ENCODE measurements around the gene SPAG8.

The SPAG8 gene

DNA sequence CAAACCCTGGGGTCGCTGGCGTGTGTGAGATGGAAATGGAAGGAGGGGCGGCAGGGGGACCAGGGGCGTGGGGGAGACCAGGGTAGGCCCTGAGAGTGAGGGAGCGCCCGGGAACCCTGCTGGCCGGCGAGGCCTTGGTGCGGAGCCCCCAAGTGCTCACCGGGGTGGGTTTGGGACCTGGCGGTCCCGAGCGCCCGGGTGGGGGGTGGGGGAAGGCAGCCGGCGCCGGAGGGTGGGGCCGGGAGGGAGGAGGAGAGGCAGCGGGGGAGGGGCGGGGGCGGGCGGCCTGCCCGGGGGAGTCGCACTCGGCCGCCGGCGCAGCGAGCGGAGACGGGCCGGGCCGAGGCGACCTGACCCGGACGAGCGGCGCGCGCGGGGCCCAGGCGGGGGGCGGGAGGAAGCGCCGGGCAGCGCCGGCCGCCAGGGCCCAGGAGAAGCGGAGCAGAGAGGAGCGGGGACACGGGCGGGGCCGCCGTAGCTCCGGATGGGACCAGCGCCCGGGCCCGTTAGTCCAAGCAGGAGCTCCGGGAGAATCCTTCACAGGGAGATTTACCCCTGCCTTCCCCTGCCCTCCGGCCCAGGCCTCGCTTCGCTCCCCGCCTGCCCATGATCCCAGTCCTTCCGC lies 20.7 kb downstream of the SPAG8 start, which contains the start of gene NPR2:
TSS of gene NPR2 (plus strand) at position 295 of the 625 bp plus-strand sequence. CDS start 818 bp downstream, outside the sequence.
- Histone ChIP-seq H3K27me3 (ENCODE audit: control insufficient read depth, low read length) (no peaks in the 10 kb centered on the region), H3K27ac (ENCODE audit: low read depth, low read length) (no peak within 1 kb of the TSS), H3K9me2 (replicated peaks; ENCODE audit: control insufficient read depth, low read length) (no peaks in the 10 kb centered on the region), H3K9me3 (ENCODE audit: control insufficient read depth, insufficient read depth, low read length) (no peaks in the 10 kb centered on the region), H3K4me3 (ENCODE audit: low read length) (no peak within 1 kb of the TSS), H4K20me1 (ENCODE audit: control insufficient read depth, insufficient read depth, low read depth, low read length) (no peaks in the 10 kb centered on the region), H3K4me2 (ENCODE audit: low read length) (no peak within 1 kb of the TSS), H3K4me1 (ENCODE audit: control insufficient read depth, low read length) (no peaks in the 10 kb centered on the region), H3K79me2 (ENCODE audit: control insufficient read depth, low read length) (no peaks in the 10 kb centered on the region), H3F3A (ENCODE audit: control insufficient read depth, insufficient read depth) (no peaks in the 10 kb centered on the region), H3K36me3 (ENCODE audit: control insufficient read depth, low read length) (no peaks in the 10 kb centered on the region)
- no peak for TF ChIP-seq EZH2phosphoT487 (IDR thresholded peaks at IDR 0.05; ENCODE audit: borderline replicate concordance, low read length)
- TF ChIP-seq, protein P1, sequence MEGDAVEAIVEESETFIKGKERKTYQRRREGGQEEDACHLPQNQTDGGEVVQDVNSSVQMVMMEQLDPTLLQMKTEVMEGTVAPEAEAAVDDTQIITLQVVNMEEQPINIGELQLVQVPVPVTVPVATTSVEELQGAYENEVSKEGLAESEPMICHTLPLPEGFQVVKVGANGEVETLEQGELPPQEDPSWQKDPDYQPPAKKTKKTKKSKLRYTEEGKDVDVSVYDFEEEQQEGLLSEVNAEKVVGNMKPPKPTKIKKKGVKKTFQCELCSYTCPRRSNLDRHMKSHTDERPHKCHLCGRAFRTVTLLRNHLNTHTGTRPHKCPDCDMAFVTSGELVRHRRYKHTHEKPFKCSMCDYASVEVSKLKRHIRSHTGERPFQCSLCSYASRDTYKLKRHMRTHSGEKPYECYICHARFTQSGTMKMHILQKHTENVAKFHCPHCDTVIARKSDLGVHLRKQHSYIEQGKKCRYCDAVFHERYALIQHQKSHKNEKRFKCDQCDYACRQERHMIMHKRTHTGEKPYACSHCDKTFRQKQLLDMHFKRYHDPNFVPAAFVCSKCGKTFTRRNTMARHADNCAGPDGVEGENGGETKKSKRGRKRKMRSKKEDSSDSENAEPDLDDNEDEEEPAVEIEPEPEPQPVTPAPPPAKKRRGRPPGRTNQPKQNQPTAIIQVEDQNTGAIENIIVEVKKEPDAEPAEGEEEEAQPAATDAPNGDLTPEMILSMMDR (IDR thresholded peaks at IDR 0.05; ENCODE audit: low read depth, low read length, poor library complexity, severe bottlenecking) = no peak

DNA sequence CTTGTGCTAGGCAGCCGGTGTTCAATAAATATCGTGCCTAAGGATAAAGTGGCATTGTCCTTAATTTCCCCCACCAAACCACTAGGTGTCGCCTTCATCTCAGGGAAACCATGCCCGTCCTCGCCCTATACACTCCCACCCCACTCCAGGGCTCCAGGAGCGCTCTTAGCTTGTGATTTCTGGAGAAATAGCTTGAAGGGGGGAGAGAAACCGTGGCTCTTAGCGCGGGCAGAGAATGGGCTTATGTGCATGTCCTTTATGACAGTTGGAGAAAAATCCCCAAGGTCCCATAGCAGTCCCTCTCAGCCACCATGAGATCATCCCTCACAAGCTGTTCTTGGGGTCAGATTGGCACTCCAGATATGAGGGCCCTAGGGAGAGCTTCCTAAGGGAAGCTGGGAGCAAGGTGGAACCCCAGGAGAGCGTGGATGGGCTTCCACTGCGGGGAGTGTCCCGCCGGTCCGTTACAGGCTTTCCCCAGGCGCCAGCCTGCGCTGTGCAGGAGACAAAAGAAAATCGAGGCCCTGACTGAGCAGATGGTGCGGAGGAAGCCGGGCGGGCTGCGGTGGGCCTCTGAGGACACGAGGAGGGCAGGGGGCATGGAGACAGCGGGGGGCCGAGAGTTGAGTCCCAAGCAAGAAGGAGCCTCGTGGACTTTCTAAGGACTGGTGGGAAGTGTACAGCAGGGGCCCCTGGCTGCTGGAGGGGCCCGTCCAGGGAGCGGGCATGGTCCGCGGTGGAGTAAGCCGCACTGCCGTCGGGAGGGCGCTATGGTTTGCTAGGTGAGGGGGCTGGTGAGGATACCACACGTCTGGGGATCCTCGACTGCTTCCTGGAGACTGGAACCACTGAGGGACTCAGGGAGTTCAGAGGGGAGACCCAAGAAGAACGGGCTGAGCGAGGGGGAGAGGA lies 21.4 kb downstream of the SPAG8 start:
- Histone ChIP-seq H3K9me2 (replicated peaks; ENCODE audit: control insufficient read depth, low read length) (no peaks in the 10 kb centered on the region), H3K4me3 (ENCODE audit: low read length) (no peak overlapping the region), H3K36me3 (ENCODE audit: control insufficient read depth, low read length) (no peaks in the 10 kb centered on the region), H3K27me3 (ENCODE audit: control insufficient read depth, low read length) (no peaks in the 10 kb centered on the region), H3F3A (ENCODE audit: control insufficient read depth, insufficient read depth) (no peaks in the 10 kb centered on the region), H3K79me2 (ENCODE audit: control insufficient read depth, low read length) (no peaks in the 10 kb centered on the region), H3K27ac (ENCODE audit: low read depth, low read length) (no peak overlapping the region), H3K4me1 (ENCODE audit: control insufficient read depth, low read length) (no peaks in the 10 kb centered on the region), H3K4me2 (ENCODE audit: low read length) (no peak overlapping the region), H3K9me3 (ENCODE audit: control insufficient read depth, insufficient read depth, low read length) (no peaks in the 10 kb centered on the region), H4K20me1 (ENCODE audit: control insufficient read depth, insufficient read depth, low read depth, low read length) (no peaks in the 10 kb centered on the region)
- TF ChIP-seq, protein P1 (IDR thresholded peaks at IDR 0.05; ENCODE audit: low read depth, low read length, poor library complexity, severe bottlenecking) = peak; percentile 94
- TF ChIP-seq EZH2phosphoT487 (IDR thresholded peaks at IDR 0.05; ENCODE audit: borderline replicate concordance, low read length) = no peak

DNA sequence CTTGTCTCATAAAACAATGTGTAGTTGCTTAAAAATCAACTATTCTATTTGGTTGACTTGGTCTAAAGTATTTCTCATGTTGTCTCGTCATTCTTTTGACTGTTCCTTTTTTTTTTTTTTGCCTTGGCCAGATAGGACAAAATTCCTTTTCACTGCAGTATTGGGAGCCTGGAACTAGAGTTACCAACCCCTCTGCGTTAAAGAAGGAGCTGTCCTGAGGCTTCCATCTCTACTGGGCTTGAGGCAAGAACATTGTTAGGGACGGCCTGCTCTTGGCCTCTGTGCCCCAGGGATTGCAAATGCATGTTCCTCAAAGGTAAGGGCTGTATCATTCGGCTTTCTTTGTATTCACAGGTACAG lies 22.1 kb downstream of the SPAG8 start:
- Histone ChIP-seq H3K27ac (ENCODE audit: low read depth, low read length) (no peak overlapping the region), H3K4me1 (ENCODE audit: control insufficient read depth, low read length) (no peaks in the 10 kb centered on the region), H4K20me1 (ENCODE audit: control insufficient read depth, insufficient read depth, low read depth, low read length) (no peaks in the 10 kb centered on the region), H3K4me2 (ENCODE audit: low read length) (no peak overlapping the region), H3F3A (ENCODE audit: control insufficient read depth, insufficient read depth) (no peaks in the 10 kb centered on the region), H3K36me3 (ENCODE audit: control insufficient read depth, low read length) (no peaks in the 10 kb centered on the region), H3K79me2 (ENCODE audit: control insufficient read depth, low read length) (no peaks in the 10 kb centered on the region), H3K9me3 (ENCODE audit: control insufficient read depth, insufficient read depth, low read length) (no peaks in the 10 kb centered on the region), H3K4me3 (ENCODE audit: low read length) (no peak overlapping the region), H3K27me3 (ENCODE audit: control insufficient read depth, low read length) (no peaks in the 10 kb centered on the region), H3K9me2 (replicated peaks; ENCODE audit: control insufficient read depth, low read length) (no peaks in the 10 kb centered on the region)
- no peak for TF ChIP-seq EZH2phosphoT487 (IDR thresholded peaks at IDR 0.05; ENCODE audit: borderline replicate concordance, low read length)
- TF ChIP-seq, protein P1 (IDR thresholded peaks at IDR 0.05; ENCODE audit: low read depth, low read length, poor library complexity, severe bottlenecking) = no peak

Data from DOHH2 (cell line).